ENCODE results near the gene PRSS57. TPM values are rescaled to one million over a fixed set of nuclear protein-coding genes. Genes with fewer than 3 reads are reported as not detected.
A peak's percentile ranks its signal among the peaks of the same experiment; 100 is the strongest.
"Not testable (repeated sequence)": the region's sequence is repeated elsewhere in the genome, so short reads cannot be mapped to it uniquely, and the experiment has no call there.

Gene PRSS57
- total RNA-seq, 1 donor from 2014 or later: not detected

- peak; percentile 5 for ATAC-seq
Observed at GRCh38 chr19:722553-723101, 27.4 kb upstream of the PRSS57 start.

- ATAC-seq: peak; percentile 17
Observed at GRCh38 chr19:720345-721160, 25.3 kb upstream of the PRSS57 start.

DNA sequence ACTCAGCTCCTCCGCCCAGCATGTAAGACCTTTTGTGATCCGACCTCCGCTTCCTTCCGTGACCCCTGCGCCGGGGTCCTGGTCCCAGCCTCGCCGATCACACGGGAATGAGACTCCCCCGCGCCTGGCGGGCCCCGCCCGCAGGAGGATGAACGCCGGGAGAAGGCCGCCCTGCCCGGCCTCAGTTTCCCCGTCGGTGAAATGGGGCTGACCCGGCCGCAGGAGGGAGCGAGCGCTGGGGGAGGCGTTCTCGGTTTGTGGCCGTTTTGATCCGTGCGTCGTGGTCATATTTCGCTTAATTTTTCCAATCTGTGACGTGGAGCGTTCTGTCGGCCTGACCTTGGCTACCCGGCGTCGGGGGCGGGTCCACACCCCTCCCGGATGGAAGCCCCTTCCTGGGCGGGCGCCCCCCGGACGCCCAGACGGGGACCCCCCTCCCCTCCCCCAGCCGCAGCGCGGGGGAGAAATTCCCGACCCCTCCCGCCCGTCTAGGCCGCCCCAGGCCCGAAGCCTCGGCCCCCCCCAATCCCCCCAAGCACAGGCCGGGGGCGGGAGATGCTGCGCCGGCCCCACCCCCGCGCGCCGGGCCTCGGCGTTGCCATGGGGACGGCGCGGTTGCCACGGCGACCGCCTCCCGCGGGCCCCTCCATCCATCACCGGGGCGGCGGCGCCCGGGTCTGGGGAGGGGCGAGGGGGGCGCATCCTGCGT, 24.5 kb upstream of the PRSS57 start:
- ATAC-seq: no peak

DNA sequence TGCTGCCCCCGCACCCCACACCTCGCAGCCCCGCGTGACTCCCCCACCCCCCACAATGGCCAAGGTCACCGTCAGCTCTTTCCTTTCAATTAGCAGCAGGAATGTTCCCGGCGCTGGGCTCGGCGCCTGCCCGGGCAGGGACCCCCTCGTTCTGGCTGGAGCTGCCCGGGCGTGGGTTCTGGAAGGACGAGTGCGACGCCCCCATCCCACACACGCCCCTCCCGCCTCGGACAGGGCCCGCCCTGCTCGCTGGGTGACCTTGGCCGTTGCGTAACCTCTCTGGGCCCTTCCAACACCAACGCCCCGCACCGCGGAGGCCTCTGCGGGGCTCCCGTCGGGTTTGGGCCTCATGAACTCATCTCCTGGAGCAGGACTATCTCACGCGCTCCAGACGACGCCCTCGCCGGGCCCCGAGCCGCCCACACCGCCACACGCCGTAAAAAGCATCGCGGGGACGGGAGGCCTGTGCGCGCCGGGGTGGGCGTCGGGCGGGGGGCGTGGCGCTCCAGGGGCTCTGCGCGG, 23.8 kb upstream of the PRSS57 start:
- peak; percentile 24 for ATAC-seq

- ATAC-seq: peak; percentile 5
Observed at GRCh38 chr19:718251-718951, 23.1 kb upstream of the PRSS57 start.

GRCh38 chr19:715347-715746, 20.1 kb upstream of the PRSS57 start:
- no peak for ATAC-seq

DNA sequence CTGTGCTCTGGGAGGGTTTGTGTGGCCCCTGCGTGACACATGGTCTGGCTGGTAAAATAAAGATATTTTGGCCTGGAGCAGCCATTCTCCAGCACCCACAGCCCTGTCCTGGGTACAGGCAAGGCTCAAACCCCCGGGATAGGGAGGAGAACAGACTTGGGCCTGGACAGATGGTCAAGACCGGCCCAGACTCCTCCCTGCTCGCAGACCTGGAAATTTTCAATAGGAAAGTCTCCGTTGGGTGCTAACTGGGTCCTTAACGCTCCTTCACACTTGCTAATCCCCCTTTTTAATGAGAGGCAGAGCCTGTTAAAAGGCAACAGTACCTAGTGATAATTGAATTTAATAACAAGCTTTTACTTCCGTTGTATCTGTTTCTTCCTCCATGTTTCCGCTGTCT, 16.0 kb upstream of the PRSS57 start:
- ATAC-seq: no peak

- ATAC-seq: no peak
Observed at GRCh38 chr19:710767-711166, 15.5 kb upstream of the PRSS57 start.

DNA sequence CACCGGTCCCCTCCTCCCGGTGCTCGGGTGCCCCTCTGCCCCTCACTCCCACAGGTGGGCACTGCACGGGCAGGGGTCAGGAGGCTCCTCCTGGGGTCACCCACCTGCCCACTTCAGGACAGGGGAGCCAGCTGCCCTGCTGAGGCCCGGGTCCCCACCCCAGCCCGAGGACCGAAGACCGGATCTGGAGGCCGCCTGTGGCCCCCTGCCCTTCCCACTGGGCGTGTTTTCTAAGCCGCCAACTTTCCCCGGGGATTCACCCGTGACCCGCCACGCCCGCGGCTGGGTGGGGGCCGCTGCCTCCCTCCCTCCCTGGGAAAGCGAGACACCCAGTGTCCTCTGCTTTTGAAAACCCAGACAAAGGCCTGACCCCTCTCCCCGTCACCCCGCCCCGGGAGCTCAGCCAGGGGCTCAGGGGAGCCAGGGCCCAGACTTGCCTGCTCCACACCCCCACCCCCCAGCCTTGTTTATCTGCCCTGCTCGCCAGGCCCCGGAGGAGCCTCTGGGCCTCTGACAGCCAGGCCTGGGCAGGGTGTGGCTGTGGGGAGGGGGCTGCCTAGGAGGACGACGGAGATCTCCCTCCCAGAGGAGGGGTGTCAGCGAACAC, 14.8 kb upstream of the PRSS57 start:
- peak; percentile 25 for ATAC-seq

DNA sequence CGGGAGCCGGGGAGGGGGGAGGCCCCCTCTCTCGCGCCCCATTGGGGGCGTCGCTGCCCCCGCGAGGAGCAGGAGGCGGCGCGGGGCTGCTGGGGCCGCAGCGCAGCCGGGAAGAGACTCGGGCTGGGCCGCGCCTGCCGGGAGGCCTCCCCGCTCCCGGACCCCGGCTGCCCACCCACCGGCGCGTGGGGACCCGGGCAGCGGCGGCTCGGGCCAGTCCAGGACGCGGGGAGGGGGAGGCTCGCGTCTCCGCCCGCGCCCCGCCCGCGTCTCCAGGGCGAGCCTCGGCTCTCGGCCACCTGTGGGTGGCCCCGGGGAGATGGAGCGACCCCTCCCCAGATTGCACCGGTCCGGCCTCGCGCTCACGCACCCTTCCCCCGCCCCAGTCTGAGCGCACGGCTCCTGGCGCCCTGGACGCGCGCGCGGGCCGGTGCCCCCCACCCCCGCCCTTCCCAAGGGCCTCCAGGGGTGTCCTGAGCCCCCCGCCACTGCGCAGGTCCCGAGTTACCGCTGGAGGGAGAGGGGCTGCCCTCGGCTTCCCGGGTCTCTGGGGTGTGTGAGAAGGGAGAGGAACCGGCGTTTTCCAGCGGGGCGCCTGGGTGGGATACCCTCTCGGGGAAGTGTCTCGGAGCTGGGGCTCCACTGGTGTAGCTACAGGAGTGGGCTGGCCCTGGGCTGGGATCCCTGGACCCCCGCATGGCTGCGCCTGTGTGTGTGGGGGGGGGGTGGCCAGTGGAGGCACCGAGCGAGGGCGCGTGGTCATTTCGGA, 14.1 kb upstream of the PRSS57 start:
- ATAC-seq: peak; percentile 12

GRCh38 chr19:708154-709143, 13.2 kb upstream of the PRSS57 start, which contains the start of gene PALM:
Gene PALM, plus strand, starts transcription at chr19:708935. Its CDS starts 212 bp downstream, at chr19:709147.
- no peak for ATAC-seq

DNA sequence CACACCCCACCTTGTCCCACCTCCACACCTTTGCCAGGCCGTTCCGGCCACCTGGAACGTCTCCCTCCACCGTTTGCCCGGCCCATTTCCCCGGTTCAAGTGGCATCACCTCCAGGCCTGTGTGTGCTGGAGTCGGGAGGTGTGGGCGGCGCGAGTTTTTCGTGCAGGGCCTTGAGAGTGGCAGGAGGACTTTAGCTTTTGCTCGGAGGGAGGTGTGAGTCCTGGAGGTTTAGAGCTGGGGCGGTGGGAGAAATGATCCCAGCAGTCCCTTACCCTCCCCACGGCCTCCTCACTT, 9.1 kb upstream of the PRSS57 start:
- ATAC-seq: no peak

GRCh38 chr19:703651-704446, 8.6 kb upstream of the PRSS57 start:
- ATAC-seq: peak; percentile 74

DNA sequence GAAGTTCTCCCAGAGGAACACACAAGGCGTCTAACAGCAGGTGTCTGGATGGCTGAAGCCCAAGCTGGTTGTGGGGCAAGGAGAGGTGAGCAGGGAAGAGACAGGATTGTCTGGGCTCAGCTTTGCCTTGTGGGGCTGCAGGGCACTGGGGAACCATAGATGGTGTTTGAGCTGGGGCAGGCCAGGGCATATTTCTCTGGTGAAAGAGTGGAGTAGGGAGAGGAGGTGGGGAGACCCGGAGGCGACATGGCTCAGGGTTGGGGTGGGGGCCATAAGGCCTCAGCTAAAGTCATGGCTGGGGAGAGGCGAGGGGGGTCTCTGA, 8.0 kb upstream of the PRSS57 start:
- no peak for ATAC-seq

GRCh38 chr19:702847-703246, 7.6 kb upstream of the PRSS57 start:
- ATAC-seq: not testable (repeated sequence)

DNA sequence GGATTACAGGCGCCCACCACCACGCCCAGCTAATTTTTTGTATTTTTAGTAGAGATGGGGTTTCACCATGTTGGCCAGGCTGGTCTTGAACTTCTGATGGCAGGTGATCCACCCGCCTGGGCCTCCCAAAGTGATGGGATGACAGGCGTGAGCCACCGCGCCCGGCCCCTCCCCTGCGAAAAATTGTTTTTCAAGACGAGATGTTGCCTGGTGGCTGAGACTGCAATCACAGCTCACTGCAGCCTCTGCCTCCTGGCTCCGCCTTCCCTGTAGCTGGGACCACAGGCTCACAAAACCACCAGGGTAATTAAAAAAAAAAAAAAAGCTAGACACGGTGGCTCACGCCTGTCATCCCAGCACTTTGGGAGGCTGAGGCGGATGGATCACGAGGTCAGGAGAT, 4.6 kb upstream of the PRSS57 start:
- not testable (repeated sequence) for ATAC-seq

GRCh38 chr19:698529-698928, 3.3 kb upstream of the PRSS57 start:
- not testable (repeated sequence) for ATAC-seq

DNA sequence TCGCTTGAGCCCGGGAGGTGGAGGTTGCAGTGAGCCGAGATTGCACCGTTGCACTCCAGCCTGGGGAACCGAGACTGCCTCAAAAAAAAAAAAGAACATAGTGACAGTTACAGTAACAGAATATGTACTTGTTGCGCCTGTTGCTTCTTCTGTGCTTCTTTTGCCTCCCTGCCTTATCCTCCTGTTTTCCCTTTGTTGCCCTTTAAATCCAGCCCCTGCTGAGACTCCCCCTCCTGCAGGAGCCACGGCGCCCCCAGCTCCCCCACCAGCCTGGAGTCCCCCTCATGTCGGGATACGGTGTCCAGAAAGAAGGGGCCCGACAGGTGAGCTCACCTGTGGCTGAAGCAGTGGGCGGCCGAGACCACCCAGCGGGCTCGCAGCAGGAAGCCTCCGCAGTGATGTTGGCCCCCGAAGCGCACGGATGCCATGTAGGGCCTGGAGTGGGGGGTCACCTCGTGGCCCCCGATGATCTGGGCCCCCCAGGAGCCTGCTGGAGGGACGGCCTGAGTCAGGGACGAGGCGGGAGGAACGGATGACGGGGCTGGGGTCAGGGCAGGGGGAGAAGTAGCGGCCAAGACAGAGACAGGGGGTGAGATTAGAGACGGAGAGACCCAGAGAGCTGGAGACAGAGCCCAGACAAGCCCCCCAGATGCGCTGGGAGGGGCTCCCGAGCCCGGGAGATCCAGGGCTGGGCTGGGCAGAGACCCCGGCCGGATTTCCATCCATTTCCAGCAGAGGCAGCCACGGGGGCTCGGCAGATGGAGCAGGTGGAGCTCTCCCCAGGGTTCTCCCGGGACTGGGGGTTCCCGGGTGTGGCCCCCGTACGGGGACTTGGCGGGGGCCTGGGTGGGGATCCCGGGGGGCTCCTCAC, 536 bp downstream of the PRSS57 start:
- ATAC-seq: peak; percentile 32

DNA sequence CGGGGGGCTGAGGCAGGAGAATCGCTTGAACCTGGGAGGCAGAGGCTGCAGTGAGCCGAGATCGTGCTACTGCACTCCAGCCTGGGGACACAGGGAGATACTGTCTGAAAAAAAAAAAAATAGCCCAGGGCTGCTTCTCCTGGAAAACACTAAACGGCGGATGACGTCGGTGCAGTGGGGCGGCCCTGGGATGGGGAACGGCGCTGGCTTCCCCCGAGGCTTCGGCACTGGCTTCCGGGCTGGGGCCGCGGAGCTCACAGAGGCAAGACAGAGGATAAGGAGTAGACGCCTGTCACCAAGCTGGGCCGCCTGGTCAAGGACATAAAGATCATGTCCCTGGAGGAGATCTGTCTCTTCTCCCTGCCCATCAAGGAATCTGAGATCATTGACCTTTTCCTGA, 5.0 kb downstream of the PRSS57 start:
- ATAC-seq: no peak

All from esophagus mucosa (tissue), 1 donor.